HCT116 (cell line): ENCODE measurements around the gene OR2A25.

Source experiments
- CBX3 ChIP-seq: IDR thresholded peaks from 2 replicates; pipeline ENCODE4 v1.6.1; 2012; ENCODE audit warnings: low read depth
- CTCF ChIP-seq, 3 experiments: fragments of 200-600 bp in 1 of 3; sonication (generic) in 1 of 3; IDR thresholded peaks in 2 of 3; conservative IDR thresholded peaks in 1 of 3; 2 replicates each; pipeline ENCODE4 v1.5.1; 2012 to 2017; ENCODE audit warnings: low read depth in 2 of 3, low read length in 2 of 3, antibody characterized with exemption in 1 of 3, borderline replicate concordance in 1 of 3, control low read depth in 1 of 3, mild to moderate bottlenecking in 1 of 3, mixed read lengths in 1 of 3, mixed run types in 1 of 3, moderate library complexity in 1 of 3; ENCODE audit not compliant: insufficient read depth in 1 of 3
- REST ChIP-seq: IDR thresholded peaks from 2 replicates; pipeline ENCODE4 v1.6.1; 2012; ENCODE audit warnings: low read depth
- ZFX ChIP-seq: fragments of 450-650 bp; IDR thresholded peaks from 2 replicates; pipeline ENCODE4 v1.6.1; 2017

- TF ChIP-seq CTCF (IDR thresholded peaks at IDR 0.05 in 2 of 3, conservative IDR thresholded peaks at IDR 0.05 in 1 of 3; ENCODE audit: borderline replicate concordance in 1 of 3, insufficient read depth in 1 of 3, low read depth in 2 of 3, low read length in 2 of 3), result no peak
- no peak for TF ChIP-seq CBX3
- TF ChIP-seq ZFX, result no peak
- no peak for TF ChIP-seq REST
These were observed 35.6 kb downstream of the OR2A25 start for GRCh38 chr7:144105211-144105610.
